ENCODE data around the gene MIEF1.

GRCh38 chr22:39473851-39474250 is 28.2 kb upstream of the MIEF1 start:
- TF ChIP-seq CTCF (IDR thresholded peaks at IDR 0.05) (no peak), POLR2A (IDR thresholded peaks at IDR 0.05) (no peak)

All from lower leg skin (tissue), 3 donors.